Hypothalamus (tissue), 51 donors: Measurements from ENCODE around the gene FHIT.

Source experiments
- DNase-seq, 51 donors: peaks; one replicate each; lab custom pipeline; 2025; lab: John Stamatoyannopoulos, UW

FHIT gene

DNA sequence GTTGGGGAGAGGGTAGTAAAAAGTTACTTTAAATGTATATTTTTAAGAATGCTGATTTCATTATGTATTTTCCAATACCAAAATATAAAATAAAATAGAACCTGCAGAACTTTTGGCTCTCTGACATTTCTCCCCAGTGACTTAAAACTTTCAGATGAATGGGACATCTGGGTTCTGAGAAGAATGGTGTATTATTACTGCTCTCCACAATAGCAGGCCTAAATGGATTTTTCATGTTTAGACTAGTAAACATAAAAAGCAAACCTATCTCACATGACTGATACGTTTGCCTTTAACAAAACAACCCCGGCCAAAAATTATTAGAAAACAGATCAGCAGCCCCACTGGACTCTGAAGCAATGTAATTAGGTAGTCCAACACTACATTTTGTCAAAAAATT lies 73.8 kb downstream of the FHIT start:
- DNase-seq = no peak

- DNase-seq = no peak
These were observed 77.6 kb downstream of the FHIT start for GRCh38 chr3:61173676-61174075.

GRCh38 chr3:61172684-61173083 lies 78.6 kb downstream of the FHIT start:
- DNase-seq = no peak

DNA sequence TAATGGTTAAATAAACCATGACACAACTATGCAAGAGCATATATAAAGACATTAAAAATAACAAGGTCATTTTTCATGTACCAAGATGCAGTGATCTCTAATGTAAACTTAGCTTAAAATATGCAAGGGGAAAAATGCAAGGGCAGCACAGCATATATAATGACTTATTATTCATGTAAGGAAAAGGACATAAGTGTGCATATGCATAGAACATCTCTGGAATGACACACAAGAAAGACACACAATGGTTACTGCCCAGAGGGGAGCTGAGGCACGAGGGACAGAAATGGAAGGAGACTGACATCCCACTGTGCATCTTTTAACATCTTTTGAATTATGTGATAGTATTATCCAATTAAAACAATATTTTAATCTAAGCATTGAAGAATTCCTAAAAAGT lies 79.0 kb downstream of the FHIT start:
- no peak for DNase-seq

DNA sequence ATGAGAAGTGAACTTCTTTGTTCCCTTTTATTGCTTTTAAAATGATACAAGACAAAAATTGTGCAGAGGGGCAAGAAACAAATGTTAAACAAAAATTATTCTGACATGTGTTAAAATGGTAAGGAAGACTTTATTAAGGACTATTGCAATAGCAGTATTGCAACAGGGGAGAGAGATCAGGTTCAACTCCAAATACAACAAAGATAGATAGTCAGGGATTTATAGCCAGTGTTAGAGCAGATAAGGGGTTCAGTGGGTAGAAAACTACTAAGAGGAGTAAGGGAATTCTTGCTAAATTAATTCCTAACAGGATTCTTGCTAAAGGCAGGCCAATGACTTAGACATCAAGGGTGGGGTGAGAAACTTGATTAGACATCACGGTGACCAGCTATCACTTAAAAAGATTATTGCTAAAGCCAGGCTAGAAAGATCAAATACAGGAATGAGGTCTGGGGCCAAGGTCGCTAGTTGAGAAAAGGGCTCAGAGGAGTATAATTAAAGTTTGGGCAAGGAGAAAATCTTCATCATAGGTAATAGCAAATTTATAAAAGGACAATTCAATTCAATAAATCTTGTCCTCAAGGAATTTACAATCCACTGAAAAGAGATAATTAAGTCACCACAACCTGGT lies 81.5 kb downstream of the FHIT start:
- DNase-seq = no peak

DNA sequence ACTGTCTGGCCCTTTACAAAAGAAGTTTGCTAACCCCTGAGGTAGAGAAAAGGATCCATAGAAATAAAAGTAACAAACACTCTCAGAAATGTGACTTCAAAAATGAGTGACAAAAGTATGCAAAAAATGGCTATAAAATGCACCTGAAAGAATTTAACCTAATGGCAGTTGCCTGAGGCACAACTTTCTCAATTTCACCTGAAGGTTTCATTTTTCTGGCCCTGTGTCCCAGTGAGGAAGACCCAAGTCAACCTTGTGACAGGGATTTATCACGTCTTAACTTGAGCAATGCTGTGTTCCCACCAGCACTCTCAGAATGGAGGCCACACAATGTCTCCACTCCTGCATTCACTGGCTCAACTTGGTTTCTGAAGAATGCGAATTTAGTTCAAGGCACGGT lies 83.0 kb downstream of the FHIT start:
- no peak for DNase-seq

DNA sequence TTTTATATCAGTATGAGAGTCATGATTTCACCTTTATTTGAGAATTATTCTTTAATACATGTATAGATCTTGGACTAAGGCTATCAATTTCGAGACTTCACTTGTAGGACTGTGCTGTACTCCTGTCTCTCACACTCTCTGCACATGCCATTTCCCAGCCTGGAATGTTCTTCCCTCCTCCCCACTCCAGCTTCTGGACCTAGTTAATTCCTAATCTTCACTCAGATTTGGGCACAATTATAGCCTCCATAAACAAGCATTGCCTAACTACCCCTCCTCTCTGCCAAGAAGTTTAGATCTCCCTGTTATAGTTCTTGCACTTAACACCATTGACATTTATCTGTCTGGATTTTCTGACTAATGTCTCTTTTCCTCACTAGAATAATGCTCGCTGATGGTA lies 88.3 kb downstream of the FHIT start:
- no peak for DNase-seq

DNA sequence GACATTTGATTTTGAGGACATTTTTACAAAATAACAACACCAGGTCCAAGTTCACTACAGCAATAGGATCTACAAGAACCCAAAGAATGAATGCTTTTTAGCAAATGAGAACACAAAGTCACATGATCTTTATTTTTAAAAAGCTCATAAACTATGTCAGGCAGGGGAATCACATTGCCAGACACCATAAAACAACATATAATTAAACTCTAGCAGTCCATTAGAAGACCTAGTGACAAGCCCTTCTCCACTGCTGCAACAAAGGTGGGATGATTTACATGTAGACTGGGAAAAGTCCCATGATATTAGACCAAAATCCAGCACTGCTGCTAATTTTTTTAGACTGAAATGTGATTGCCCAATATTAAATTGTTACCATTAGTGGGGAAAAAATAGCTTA lies 92.6 kb downstream of the FHIT start:
- no peak for DNase-seq

GRCh38 chr3:61158216-61158615 lies 93.0 kb downstream of the FHIT start:
- DNase-seq = no peak

- no peak for DNase-seq
These were observed 93.8 kb downstream of the FHIT start for GRCh38 chr3:61157414-61157813.

- no peak for DNase-seq
These were observed 95.5 kb downstream of the FHIT start for GRCh38 chr3:61155701-61156292.

DNA sequence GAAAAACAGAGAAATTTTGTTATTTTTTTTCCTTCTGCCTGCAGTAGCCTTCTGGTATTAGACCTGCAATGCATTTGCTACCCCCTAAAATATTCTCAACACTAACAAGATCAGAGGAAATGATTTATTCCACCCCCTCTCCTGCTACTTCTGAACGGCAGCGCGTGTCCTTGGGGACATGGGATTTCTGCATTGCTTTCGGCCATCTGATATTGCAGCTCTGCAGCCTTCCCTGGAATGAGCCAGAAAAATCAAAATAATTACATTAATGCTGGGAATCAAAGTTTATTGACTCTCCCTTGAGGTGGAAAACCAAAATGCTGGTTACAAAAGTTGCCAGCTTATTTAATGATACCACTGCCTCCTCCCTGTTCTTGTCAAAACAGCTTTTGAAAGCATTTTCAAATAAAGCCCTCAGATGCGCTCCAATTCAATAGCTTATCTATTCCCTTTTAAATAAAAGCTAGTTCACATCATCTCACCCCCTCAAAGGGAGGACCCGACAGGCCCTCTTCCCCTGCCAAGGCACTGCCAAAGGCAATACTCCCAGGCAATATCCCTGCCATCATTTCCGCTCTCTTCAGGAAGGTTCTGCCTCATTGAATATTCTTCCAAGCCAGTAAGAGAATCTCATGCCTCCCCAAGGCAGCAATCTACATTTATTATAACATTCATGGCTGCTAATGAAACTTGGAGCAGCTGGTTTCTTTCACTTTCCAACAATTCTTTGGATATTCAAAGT lies 96.6 kb downstream of the FHIT start:
- peak in 1 of 51 donors; percentile 1 for DNase-seq

DNA sequence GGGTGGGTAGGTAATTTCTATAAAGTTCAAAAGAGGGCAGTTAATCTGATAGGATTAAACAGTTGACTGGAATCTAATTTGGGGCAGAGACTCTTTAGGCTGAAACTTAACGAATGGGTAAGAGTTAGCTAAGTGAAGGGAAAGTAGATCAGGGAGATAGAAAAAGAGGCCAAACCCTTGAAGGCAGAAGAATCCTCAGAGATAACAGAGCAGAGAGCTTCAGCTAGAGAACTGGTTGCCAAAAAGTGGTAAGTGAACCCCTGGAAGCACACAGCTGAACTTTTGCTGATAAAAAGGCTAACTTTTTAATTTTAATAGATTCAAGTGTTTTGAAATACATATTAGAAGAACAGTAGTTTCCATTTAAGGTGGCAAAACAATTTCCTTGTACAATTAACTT lies 99.2 kb downstream of the FHIT start:
- no peak for DNase-seq

- DNase-seq = no peak
These were observed 102.0 kb downstream of the FHIT start for GRCh38 chr3:61149236-61149635.

GRCh38 chr3:61146010-61146890 lies 105.0 kb downstream of the FHIT start:
- no peak for DNase-seq

DNA sequence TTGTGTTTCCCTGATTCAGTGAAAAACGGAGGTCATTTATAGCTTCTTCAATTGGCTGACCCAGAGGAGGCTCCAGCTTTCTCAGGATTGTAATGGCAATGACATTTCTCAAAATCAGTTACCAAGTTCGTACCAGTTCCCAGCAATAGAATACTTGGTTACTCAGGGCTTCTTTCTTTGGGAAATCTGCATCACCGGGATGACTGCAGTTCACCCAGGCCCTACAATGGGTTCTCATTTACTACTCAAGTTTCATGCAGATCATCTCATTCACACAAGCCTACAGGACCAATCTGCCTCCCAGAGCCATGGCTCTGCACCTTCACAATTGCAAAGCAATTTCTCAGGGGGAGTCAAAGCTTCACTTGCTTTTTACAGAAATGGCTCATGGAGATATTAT lies 109.6 kb downstream of the FHIT start:
- no peak for DNase-seq

- no peak for DNase-seq
These were observed 110.0 kb downstream of the FHIT start for GRCh38 chr3:61141227-61141626.

- no peak for DNase-seq
These were observed 111.6 kb downstream of the FHIT start for GRCh38 chr3:61139686-61140085.

- DNase-seq = no peak
These were observed 112.9 kb downstream of the FHIT start for GRCh38 chr3:61138401-61138800.

GRCh38 chr3:61136191-61136590 lies 115.1 kb downstream of the FHIT start:
- DNase-seq = no peak

DNA sequence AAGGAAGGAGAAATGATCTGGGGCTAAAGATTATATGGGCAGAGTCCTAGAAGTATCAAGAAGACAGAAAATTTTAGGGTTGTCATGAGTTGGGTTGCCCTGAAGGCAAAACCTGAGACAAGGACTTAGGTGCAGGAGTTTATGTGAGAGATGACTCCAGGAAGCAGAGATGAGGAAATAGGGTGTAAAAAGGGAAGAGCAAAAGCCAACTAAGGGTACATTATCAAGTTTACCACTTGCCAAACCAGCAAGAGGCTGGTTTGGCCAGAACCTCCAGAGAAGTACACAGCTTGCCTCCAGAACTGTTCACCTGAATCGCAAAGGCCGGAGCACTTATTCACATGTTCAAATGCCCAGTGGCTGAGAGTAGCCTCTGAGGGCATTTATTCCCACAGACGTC lies 116.7 kb downstream of the FHIT start:
- no peak for DNase-seq
